Karpas-422 (cell line): ENCODE results near the gene EBNA1BP2. TPM values are rescaled to one million over a fixed set of nuclear protein-coding genes. Genes with fewer than 3 reads are reported as not detected.
"Not testable (repeated sequence)": the region's sequence is repeated elsewhere in the genome, so short reads cannot be mapped to it uniquely, and the experiment has no call there.

Experiments
- DNase-seq: peaks from one replicate; pipeline ENCODE4 v3.0.0-alpha.2; 2015
- H2AFZ ChIP-seq: fragments of 200-600 bp; sonication (generic); 2 replicates; pipeline ENCODE4 v1.6.1; 2014; ENCODE audit warnings: antibody characterized with exemption, low read length, mixed read lengths
- H3K27ac ChIP-seq: fragments of 200-600 bp; sonication (generic); 2 replicates; pipeline ENCODE4 v1.5.1; 2014; ENCODE audit warnings: mild to moderate bottlenecking, low read length, moderate library complexity
- H3K27me3 ChIP-seq: fragments of 200-600 bp; sonication (generic); 2 replicates; pipeline ENCODE4 v1.6.1; 2014; ENCODE audit warnings: low read length, mixed read lengths
- H3K36me3 ChIP-seq: fragments of 200-600 bp; sonication (generic); 2 replicates; pipeline ENCODE4 v1.6.1; 2014; ENCODE audit warnings: low read length, mixed read lengths; ENCODE audit not compliant: insufficient read depth
- H3K4me1 ChIP-seq: fragments of 200-600 bp; sonication (generic); 2 replicates; pipeline ENCODE4 v1.6.1; 2014; ENCODE audit warnings: mild to moderate bottlenecking, low read length, mixed read lengths
- H3K4me2 ChIP-seq: fragments of 200-600 bp; sonication (generic); 2 replicates; pipeline ENCODE4 v1.6.1; 2014; ENCODE audit warnings: low read length, low read depth, mild to moderate bottlenecking; ENCODE audit not compliant: poor library complexity, severe bottlenecking
- H3K4me3 ChIP-seq: fragments of 200-600 bp; sonication (generic); 2 replicates; pipeline ENCODE4 v1.5.1; 2014; ENCODE audit warnings: mild to moderate bottlenecking, antibody characterized with exemption, low read length, mixed read lengths
- H3K79me2 ChIP-seq: fragments of 200-600 bp; sonication (generic); 2 replicates; pipeline ENCODE4 v1.6.1; 2014; ENCODE audit warnings: mild to moderate bottlenecking, low read length, mixed read lengths
- H3K9ac ChIP-seq: fragments of 200-600 bp; sonication (generic); 2 replicates; pipeline ENCODE4 v1.6.0; 2014; ENCODE audit warnings: low read length
- H3K9me2 ChIP-seq: fragments of 200-600 bp; sonication (generic), shearing (Covaris generic); replicated peaks from 2 replicates; pipeline ENCODE4 v1.6.0; 2014; ENCODE audit warnings: mild to moderate bottlenecking, low read length, moderate library complexity; ENCODE audit not compliant: insufficient read depth
- H3K9me3 ChIP-seq: fragments of 300-700, 200-600 bp; sonication (generic); 2 replicates; pipeline ENCODE4 v1.6.1; 2014; ENCODE audit warnings: low read length, mixed read lengths
- H4K20me1 ChIP-seq: fragments of 200-600 bp; sonication (generic); 2 replicates; pipeline ENCODE4 v1.6.1; 2014; ENCODE audit warnings: mild to moderate bottlenecking, antibody characterized with exemption, low read length, low read depth; ENCODE audit not compliant: insufficient read depth
- small RNA-seq: library from RNA; depleted of rRNA; stranded (forward); fragments of <200 nt; gene quantifications from one replicate; pipeline ENCODE3, GENCODE V24; 2014
- total RNA-seq: library from RNA; depleted of rRNA; stranded (reverse); fragments of >200 nt; shearing (Covaris generic); gene quantifications from 2 replicates; pipeline ENCODE4 v1.2.3, GENCODE V29; 2014; ENCODE audit warnings: low replicate concordance; rRNA removed

The EBNA1BP2 gene
- total RNA-seq, 1 experiment from 2014 or later = 59.5 TPM

GRCh38 chr1:43123031-43123430 is 49.1 kb downstream of the EBNA1BP2 start:
- Histone ChIP-seq H3K9me3 (no peaks in the 10 kb centered on the region), H3K79me2 (no peaks in the 10 kb centered on the region), H4K20me1 (no peaks in the 10 kb centered on the region), H3K4me1 (no peaks in the 10 kb centered on the region), H3K27ac (no peak overlapping the region), H3K4me2 (no peak overlapping the region), H3K36me3 (no peaks in the 10 kb centered on the region), H3K9me2 (no peaks in the 10 kb centered on the region), H3K27me3 (no peaks in the 10 kb centered on the region), H3K9ac (no peak overlapping the region), H3K4me3 (no peak overlapping the region), H2AFZ (no peak overlapping the region)
- no peak for DNase-seq

GRCh38 chr1:43121256-43121900 is 50.7 kb downstream of the EBNA1BP2 start:
- Histone ChIP-seq H3K27me3 (no peaks in the 10 kb centered on the region), H3K27ac (no peak overlapping the region), H3K4me2 (no peak overlapping the region), H3K9ac (no peak overlapping the region), H3K79me2 (no peaks in the 10 kb centered on the region), H3K9me3 (no peaks in the 10 kb centered on the region), H2AFZ (no peak overlapping the region), H3K4me3 (no peak overlapping the region), H4K20me1 (no peaks in the 10 kb centered on the region), H3K9me2 (no peaks in the 10 kb centered on the region), H3K4me1 (no peaks in the 10 kb centered on the region), H3K36me3 (no peaks in the 10 kb centered on the region)
- no peak for DNase-seq

GRCh38 chr1:43119928-43120586 is 52.0 kb downstream of the EBNA1BP2 start:
- H3K9ac ChIP-seq, H3K4me2 ChIP-seq: not testable (repeated sequence)

More at GRCh38 chr1:43119928-43120586, 52.0 kb downstream of the EBNA1BP2 start:
- not testable (repeated sequence) for H3K9me3 ChIP-seq, H3K36me3 ChIP-seq, DNase-seq, H3K79me2 ChIP-seq, H3K4me3 ChIP-seq, H4K20me1 ChIP-seq, H3K9me2 ChIP-seq, H2AFZ ChIP-seq, H3K27ac ChIP-seq, H3K27me3 ChIP-seq, H3K4me1 ChIP-seq

Small RNA genes lying within 50 kb of the gene (small RNA-seq; reads per million reads assigned to genes)
- gene RNA5SP46 = not detected

Other genes with a start within 250 kb of the EBNA1BP2 start
- 72.2 and 83.8 TPM in 2 replicates for gene SLC2A1, start 213.4 kb downstream of the EBNA1BP2 start, total RNA-seq
- gene CFAP57, start within 50 bp of the EBNA1BP2 start, total RNA-seq = not detected in 2 replicates
- gene TMEM125, start 97.7 kb upstream of the EBNA1BP2 start, total RNA-seq = not detected in 2 replicates
- not detected in 2 replicates for gene C1orf210, start 113.3 kb upstream of the EBNA1BP2 start, total RNA-seq
- gene TIE1, start 128.7 kb upstream of the EBNA1BP2 start, total RNA-seq = not detected in 2 replicates
- gene MPL, start 165.5 kb upstream of the EBNA1BP2 start, total RNA-seq = not detected in 2 replicates
- 96.9 and 141 TPM in 2 replicates for gene CDC20, start 186.7 kb upstream of the EBNA1BP2 start, total RNA-seq
- gene ELOVL1, start 195.7 kb upstream of the EBNA1BP2 start, total RNA-seq = 37.4 and 48.5 TPM in 2 replicates
- 42.5 and 50.7 TPM in 2 replicates for gene MED8, start 217.5 kb upstream of the EBNA1BP2 start, total RNA-seq
- 24.9 and 31.3 TPM in 2 replicates for gene SZT2, start 217.6 kb upstream of the EBNA1BP2 start, total RNA-seq